Activated CD8-positive, alpha-beta memory T cell treated with anti-CD3 and anti-CD28 coated beads for 24 hours (primary cell): ENCODE measurements around the gene MOCS1.

Experiments
- DNase-seq: peaks from one replicate; pipeline ENCODE4 v3.0.0-alpha.2; 2020

MOCS1 gene

GRCh38 chr6:39865011-39865888 lies 69.0 kb downstream of the MOCS1 start:
- DNase-seq: peak; percentile 83

GRCh38 chr6:39861663-39862062 lies 72.6 kb downstream of the MOCS1 start:
- DNase-seq: no peak

DNA sequence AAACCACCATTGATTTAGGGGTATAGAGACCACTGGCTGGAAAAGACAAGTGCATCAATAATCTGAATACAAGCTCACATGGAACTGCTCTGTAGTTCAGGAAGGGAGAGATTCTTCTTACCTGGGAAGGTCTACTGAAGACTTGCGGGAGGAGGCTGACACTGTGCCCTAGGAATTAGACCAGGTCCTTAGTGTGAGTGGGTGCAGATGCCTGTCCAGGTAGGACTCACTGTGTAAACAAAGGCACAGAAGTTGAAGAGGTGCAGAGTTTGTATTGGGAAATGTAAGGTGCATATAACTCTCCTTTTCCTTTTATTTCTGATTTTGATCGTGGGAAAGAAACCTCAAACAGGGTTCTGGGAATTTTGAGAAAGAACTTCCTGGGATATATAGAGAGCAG lies 75.2 kb downstream of the MOCS1 start:
- DNase-seq: no peak

DNA sequence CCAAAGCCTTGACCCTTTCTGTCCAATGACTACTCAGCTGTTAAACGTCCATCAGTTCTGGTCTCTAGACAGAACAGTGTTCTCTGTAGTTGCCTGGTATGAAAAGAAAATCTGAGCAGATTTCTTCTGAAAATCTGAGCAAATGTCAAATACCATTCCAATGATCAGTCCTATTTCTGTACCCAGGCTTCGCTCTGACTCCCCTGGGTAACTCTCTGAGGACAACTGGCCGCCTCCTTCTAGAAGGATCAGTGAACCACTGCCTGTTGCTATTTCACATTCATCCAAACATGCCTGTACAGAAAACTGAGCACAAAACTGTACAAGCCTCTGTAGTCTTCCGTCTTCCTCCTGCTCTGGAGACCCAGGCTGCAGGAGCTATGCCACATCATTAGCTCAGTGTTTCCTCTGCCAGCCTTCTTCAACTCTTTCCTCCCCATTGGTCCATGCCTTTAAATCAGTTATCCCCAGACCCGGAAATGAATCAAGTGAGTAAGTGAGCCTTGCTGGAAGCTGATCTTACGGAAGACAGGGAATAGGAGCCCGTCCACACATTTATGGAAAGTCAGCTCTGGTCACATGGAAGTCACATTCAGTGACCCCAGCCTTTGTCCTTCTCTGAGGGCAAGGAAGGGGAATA lies 78.8 kb downstream of the MOCS1 start:
- no peak for DNase-seq
